SU-DHL-6 (cell line): ENCODE data around the gene ADAMTS8.

Experiments
- CTCF ChIP-seq: fragments of 200-600 bp; sonication (generic); IDR thresholded peaks from one replicate; pipeline ENCODE4 v1.5.1; 2017; ENCODE audit warnings: antibody characterized with exemption, mild to moderate bottlenecking, low read length, moderate library complexity; ENCODE audit not compliant: insufficient read depth, poor library complexity, severe bottlenecking
- EZH2phosphoT487 ChIP-seq: fragments of 200-600 bp; sonication (generic), shearing (Covaris generic); conservative IDR thresholded peaks from 2 replicates; pipeline ENCODE4 v1.6.1; 2018; ENCODE audit warnings: mild to moderate bottlenecking, antibody characterized with exemption, low read length, moderate library complexity, mixed read lengths

- no peak for TF ChIP-seq CTCF
- TF ChIP-seq EZH2phosphoT487 = no peak
These were observed 17.2 kb downstream of the ADAMTS8 start for GRCh38 chr11:130411223-130411622.
